Neural cell (in vitro differentiated cells): ENCODE results near the gene BICD1. TPM values are rescaled to one million over a fixed set of nuclear protein-coding genes. Genes with fewer than 3 reads are reported as not detected.

Experiments
- H2AFZ ChIP-seq: fragments of 200-600, 300-800 bp; sonication (generic), shearing (Covaris generic); 2 replicates; pipeline ENCODE4 v1.6.0; 2014; ENCODE audit warnings: low read depth, mild to moderate bottlenecking, antibody characterized with exemption, low read length, moderate library complexity
- H3F3A ChIP-seq: fragments of 200-600 bp; shearing (Covaris generic); 2 replicates; pipeline ENCODE4 v1.6.1; 2016; ENCODE audit warnings: mild to moderate bottlenecking, moderate library complexity, mixed read lengths, antibody characterized with exemption, low read length; ENCODE audit not compliant: insufficient read depth, poor library complexity, severe bottlenecking
- H3K27ac ChIP-seq: fragments of 200-600, 300-800 bp; sonication (generic), shearing (Covaris generic); 2 replicates; pipeline ENCODE4 v1.5.1; 2014; ENCODE audit warnings: mild to moderate bottlenecking, low read length, moderate library complexity
- H3K27me3 ChIP-seq: fragments of 300-800, 200-600 bp; sonication (generic), shearing (Covaris generic); 2 replicates; pipeline ENCODE4 v1.6.0; 2014; ENCODE audit warnings: mild to moderate bottlenecking, low read depth, low read length, moderate library complexity; ENCODE audit not compliant: insufficient read depth
- H3K36me3 ChIP-seq: fragments of 300-800, 200-600 bp; sonication (generic), shearing (Covaris generic); 2 replicates; pipeline ENCODE4 v1.5.1; 2014; ENCODE audit warnings: mild to moderate bottlenecking, antibody characterized with exemption, low read length, moderate library complexity; ENCODE audit not compliant: insufficient read depth
- H3K4me2 ChIP-seq: fragments of 300-800, 200-600 bp; sonication (generic), shearing (Covaris generic); 2 replicates; pipeline ENCODE4 v1.6.0; 2014; ENCODE audit warnings: mild to moderate bottlenecking, low read length
- H3K4me3 ChIP-seq: fragments of 300-800, 200-600 bp; sonication (generic), shearing (Covaris generic); 2 replicates; pipeline ENCODE4 v1.5.1; 2014; ENCODE audit warnings: mild to moderate bottlenecking, low read length, moderate library complexity
- H3K79me2 ChIP-seq: fragments of 200-600 bp; shearing (Covaris generic); replicated peaks from 2 replicates; pipeline ENCODE4 v1.6.0; 2014; ENCODE audit warnings: mild to moderate bottlenecking, low read length, moderate library complexity; ENCODE audit not compliant: insufficient read depth
- H3K9ac ChIP-seq: fragments of 300-800, 200-600 bp; sonication (generic), shearing (Covaris generic); 2 replicates; pipeline ENCODE4 v1.6.1; 2016; ENCODE audit warnings: mild to moderate bottlenecking, low read length, mixed read lengths
- H3K9me2 ChIP-seq: fragments of 200-600 bp; shearing (Covaris generic); 2 replicates; pipeline ENCODE4 v1.6.1; 2016; ENCODE audit warnings: mild to moderate bottlenecking, low read length, mixed read lengths; ENCODE audit not compliant: insufficient read depth
- H3K9me3 ChIP-seq: fragments of 200-600, 300-800 bp; sonication (generic), shearing (Covaris generic); 2 replicates; pipeline ENCODE4 v1.6.1; 2016; ENCODE audit warnings: mild to moderate bottlenecking, mixed run types, low read length, moderate library complexity, mixed read lengths
- H4K20me1 ChIP-seq: fragments of 200-600 bp; shearing (Covaris generic); 2 replicates; pipeline ENCODE4 v1.6.1; 2016; ENCODE audit warnings: mild to moderate bottlenecking, mixed run types; ENCODE audit not compliant: insufficient read depth
- CTCF ChIP-seq: fragments of 450-650 bp; IDR thresholded peaks from 2 replicates; pipeline ENCODE4 v1.5.1; 2014; ENCODE audit warnings: antibody characterized with exemption, mild to moderate bottlenecking, moderate library complexity; ENCODE audit not compliant: poor library complexity, severe bottlenecking
- EP300 ChIP-seq: fragments of 450-650 bp; conservative IDR thresholded peaks from 2 replicates; pipeline ENCODE4 v1.6.1; 2014; ENCODE audit warnings: antibody characterized with exemption, mild to moderate bottlenecking, moderate library complexity; ENCODE audit not compliant: poor library complexity, severe bottlenecking
- EZH2 ChIP-seq: fragments of 200-600, 300-800 bp; shearing (Covaris generic), sonication (generic); IDR thresholded peaks from 2 replicates; pipeline ENCODE4 v1.6.1; 2014; ENCODE audit warnings: antibody characterized with exemption, low read length, borderline replicate concordance, mild to moderate bottlenecking; ENCODE audit not compliant: insufficient read depth, poor library complexity, severe bottlenecking
- MXI1 ChIP-seq: fragments of 450-650 bp; conservative IDR thresholded peaks from 2 replicates; pipeline ENCODE4 v1.6.1; 2014; ENCODE audit warnings: antibody characterized with exemption, mild to moderate bottlenecking; ENCODE audit not compliant: poor library complexity, severe bottlenecking
- POLR2AphosphoS5 ChIP-seq: IDR thresholded peaks from 2 replicates; pipeline ENCODE4 v1.6.1; 2012
- SMC3 ChIP-seq: fragments of 450-650 bp; conservative IDR thresholded peaks from 2 replicates; pipeline ENCODE4 v1.6.1; 2014; ENCODE audit warnings: antibody characterized with exemption, mild to moderate bottlenecking, moderate library complexity; ENCODE audit not compliant: poor library complexity
- TAF1 ChIP-seq: IDR thresholded peaks from 2 replicates; pipeline ENCODE4 v1.6.1; 2012; ENCODE audit warnings: low read depth
- polyA plus RNA-seq: library from polyadenylated mRNA; depleted of rRNA; stranded (reverse); fragments of >200 nt; gene quantifications from 2 replicates; pipeline ENCODE4 v1.2.3, GENCODE V29; 2014
- TF ChIP-seq, protein P1 (sequence below): IDR thresholded peaks from 2 replicates; pipeline ENCODE4 v1.6.1; 2012; ENCODE audit warnings: borderline replicate concordance

The BICD1 gene
- polyA plus RNA-seq, 1 donor from 2014 or later = 41.1 TPM

- H2AFZ ChIP-seq = no peak overlapping the region
- H3K9me3 ChIP-seq = no peaks in the 10 kb centered on the region
- no peak overlapping the region for H3K9ac ChIP-seq
- no peaks in the 10 kb centered on the region for H4K20me1 ChIP-seq
- H3K79me2 ChIP-seq = peaks cover 3% of the 10 kb centered on the region
- H3K27ac ChIP-seq = no peak overlapping the region
- TF ChIP-seq SMC3 (no peak), POLR2AphosphoS5 (no peak), MXI1 (no peak), TAF1 (no peak), EP300 (no peak), CTCF (no peak), EZH2 (no peak)
- TF ChIP-seq, protein P1, sequence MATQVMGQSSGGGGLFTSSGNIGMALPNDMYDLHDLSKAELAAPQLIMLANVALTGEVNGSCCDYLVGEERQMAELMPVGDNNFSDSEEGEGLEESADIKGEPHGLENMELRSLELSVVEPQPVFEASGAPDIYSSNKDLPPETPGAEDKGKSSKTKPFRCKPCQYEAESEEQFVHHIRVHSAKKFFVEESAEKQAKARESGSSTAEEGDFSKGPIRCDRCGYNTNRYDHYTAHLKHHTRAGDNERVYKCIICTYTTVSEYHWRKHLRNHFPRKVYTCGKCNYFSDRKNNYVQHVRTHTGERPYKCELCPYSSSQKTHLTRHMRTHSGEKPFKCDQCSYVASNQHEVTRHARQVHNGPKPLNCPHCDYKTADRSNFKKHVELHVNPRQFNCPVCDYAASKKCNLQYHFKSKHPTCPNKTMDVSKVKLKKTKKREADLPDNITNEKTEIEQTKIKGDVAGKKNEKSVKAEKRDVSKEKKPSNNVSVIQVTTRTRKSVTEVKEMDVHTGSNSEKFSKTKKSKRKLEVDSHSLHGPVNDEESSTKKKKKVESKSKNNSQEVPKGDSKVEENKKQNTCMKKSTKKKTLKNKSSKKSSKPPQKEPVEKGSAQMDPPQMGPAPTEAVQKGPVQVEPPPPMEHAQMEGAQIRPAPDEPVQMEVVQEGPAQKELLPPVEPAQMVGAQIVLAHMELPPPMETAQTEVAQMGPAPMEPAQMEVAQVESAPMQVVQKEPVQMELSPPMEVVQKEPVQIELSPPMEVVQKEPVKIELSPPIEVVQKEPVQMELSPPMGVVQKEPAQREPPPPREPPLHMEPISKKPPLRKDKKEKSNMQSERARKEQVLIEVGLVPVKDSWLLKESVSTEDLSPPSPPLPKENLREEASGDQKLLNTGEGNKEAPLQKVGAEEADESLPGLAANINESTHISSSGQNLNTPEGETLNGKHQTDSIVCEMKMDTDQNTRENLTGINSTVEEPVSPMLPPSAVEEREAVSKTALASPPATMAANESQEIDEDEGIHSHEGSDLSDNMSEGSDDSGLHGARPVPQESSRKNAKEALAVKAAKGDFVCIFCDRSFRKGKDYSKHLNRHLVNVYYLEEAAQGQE = no peak
- no peaks in the 10 kb centered on the region for H3K36me3 ChIP-seq
- H3K27me3 ChIP-seq = no peaks in the 10 kb centered on the region
- no peak overlapping the region for H3K4me3 ChIP-seq
- H3K9me2 ChIP-seq = no peaks in the 10 kb centered on the region
- H3K4me2 ChIP-seq = no peak overlapping the region
- H3F3A ChIP-seq = no peaks in the 10 kb centered on the region
Measured at GRCh38 chr12:32248441-32249140, 141.9 kb downstream of the BICD1 start.

DNA sequence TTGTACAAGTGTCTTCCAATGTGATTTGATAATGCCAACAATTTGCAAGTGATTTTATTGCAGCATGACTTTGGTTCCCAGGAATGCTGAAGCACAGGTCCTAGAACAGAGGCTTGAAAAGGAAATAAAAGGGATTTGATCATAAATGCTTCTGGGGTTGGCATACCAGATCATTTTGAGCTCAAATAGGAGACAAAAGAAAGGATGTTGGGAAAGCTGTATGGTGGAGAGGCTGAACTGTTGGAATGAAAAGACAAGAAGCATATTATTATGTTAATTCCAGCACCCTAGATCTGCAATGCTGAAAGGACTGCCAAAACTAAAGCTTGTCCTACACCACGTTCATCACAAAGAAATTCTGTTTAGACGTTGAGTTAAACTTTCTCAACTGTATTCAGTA, 143.1 kb downstream of the BICD1 start:
- H3K36me3 ChIP-seq = no peaks in the 10 kb centered on the region
- no peaks in the 10 kb centered on the region for H4K20me1 ChIP-seq
- no peaks in the 10 kb centered on the region for H3K27me3 ChIP-seq
- H3K79me2 ChIP-seq = peaks cover 3% of the 10 kb centered on the region
- H3K9ac ChIP-seq = no peak overlapping the region
- H3K4me2 ChIP-seq = no peak overlapping the region
- no peak overlapping the region for H3K4me3 ChIP-seq
- no peak overlapping the region for H2AFZ ChIP-seq
- H3F3A ChIP-seq = no peaks in the 10 kb centered on the region
- H3K9me2 ChIP-seq = no peaks in the 10 kb centered on the region
- TF ChIP-seq POLR2AphosphoS5 (no peak), CTCF (no peak)
- H3K27ac ChIP-seq = no peak overlapping the region
- no peaks in the 10 kb centered on the region for H3K9me3 ChIP-seq
